Endothelial cell of umbilical vein (primary cell): ENCODE results near the gene PFDN1. TPM values are rescaled to one million over a fixed set of nuclear protein-coding genes. Genes with fewer than 3 reads are reported as not detected.

Source experiments
- BruUV-seq: library from RNA; stranded (reverse); fragments of 400-500 nt; replicated peaks from 2 replicates; lab custom pipeline; 2021; lab: Mats Ljungman, UMichigan
- CTCF ChIA-PET: fragments of 300-600, 350-600 bp; sonication (Branson Sonifier 250); formaldehyde crosslinking; loops from one replicate; lab custom pipeline; 2021; ENCODE audit warnings: antibody characterized with exemption, inconsistent platforms; lab: Charles Lee
- POLR2A ChIA-PET: fragments of 300-600, 350-600 bp; sonication (Branson Sonifier 250); formaldehyde crosslinking; loops from one replicate; lab custom pipeline; 2021; ENCODE audit warnings: antibody characterized with exemption, inconsistent platforms; lab: Charles Lee
- DNase-seq: peaks from one replicate; pipeline ENCODE4 v3.0.0-alpha.2; 2011; ENCODE audit warnings: low read depth, low spot score
- FAIRE-seq: peaks from 2 replicates; lab custom pipeline; 2011; peaks lifted over from hg19 to GRCh38; lab: Jason Lieb, UNC
- H2AFZ ChIP-seq: 2 replicates; pipeline ENCODE4 v1.6.0; 2012; ENCODE audit warnings: low read depth, low read length, control low read depth, inconsistent platforms
- H3K27ac ChIP-seq: 2 replicates; pipeline ENCODE4 v1.5.1; 2011; ENCODE audit warnings: low read depth, mild to moderate bottlenecking, control low read depth, low read length, moderate library complexity; ENCODE audit not compliant: insufficient read depth
- H3K27me3 ChIP-seq, 2 experiments: 2 replicates each; pipeline versions ENCODE4 v1.6.0 to v1.6.1; 2011; ENCODE audit warnings: low read length in 2 of 2, mixed read lengths in 1 of 2; ENCODE audit not compliant: control insufficient read depth in 2 of 2, insufficient read depth in 2 of 2
- H3K36me3 ChIP-seq, 2 experiments: 2 replicates in 1 of 2; 3 replicates in 1 of 2; pipeline ENCODE4 v1.5.1; 2011; ENCODE audit warnings: low read length in 2 of 2, mild to moderate bottlenecking in 1 of 2, moderate library complexity in 1 of 2; ENCODE audit not compliant: control insufficient read depth in 2 of 2, insufficient read depth in 2 of 2; ENCODE audit errors: extremely low read depth in 1 of 2
- H3K4me1 ChIP-seq: 3 replicates; pipeline ENCODE4 v1.5.1; 2011; ENCODE audit warnings: mild to moderate bottlenecking, low read length; ENCODE audit not compliant: control insufficient read depth, insufficient read depth; ENCODE audit errors: extremely low read depth
- H3K4me2 ChIP-seq: 2 replicates; pipeline ENCODE4 v1.6.1; 2011; ENCODE audit warnings: low read length, control low read depth, mixed read lengths; ENCODE audit not compliant: insufficient read depth
- H3K4me3 ChIP-seq, 3 experiments: fragments of 200-600 bp in 1 of 3; sonication (generic), shearing (Covaris generic) in 1 of 3; replicated peaks in 1 of 3; 2 replicates each; pipeline ENCODE4 v1.5.1; 2011 to 2016; ENCODE audit warnings: control low read depth in 3 of 3, low read length in 3 of 3, mild to moderate bottlenecking in 2 of 3, inconsistent platforms in 1 of 3, low read depth in 1 of 3, moderate library complexity in 1 of 3; ENCODE audit not compliant: insufficient read depth in 1 of 3
- H3K79me2 ChIP-seq: 2 replicates; pipeline ENCODE4 v1.6.0; 2012; ENCODE audit warnings: low read length, inconsistent platforms; ENCODE audit not compliant: control insufficient read depth, insufficient read depth
- H3K9ac ChIP-seq: replicated peaks from 2 replicates; pipeline ENCODE3; 2011; ENCODE audit warnings: low read length, control low read depth; ENCODE audit not compliant: insufficient read depth; ENCODE audit errors: extremely low read depth
- H3K9me1 ChIP-seq: replicated peaks from 3 replicates; pipeline ENCODE4 v1.6.0; 2011; ENCODE audit warnings: mild to moderate bottlenecking, low read length; ENCODE audit not compliant: control insufficient read depth, insufficient read depth; ENCODE audit errors: extremely low read depth
- H3K9me3 ChIP-seq: replicated peaks from 2 replicates; pipeline ENCODE4 v1.5.1; 2012; ENCODE audit warnings: low read length, inconsistent platforms; ENCODE audit not compliant: control insufficient read depth, insufficient read depth
- H4K20me1 ChIP-seq: replicated peaks from 2 replicates; pipeline ENCODE3; 2011; ENCODE audit warnings: mild to moderate bottlenecking, low read length; ENCODE audit not compliant: control insufficient read depth, insufficient read depth; ENCODE audit errors: extremely low read depth
- CTCF ChIP-seq, 2 donors: IDR thresholded peaks; 1 replicate in 1 of 2; 2 replicates in 1 of 2; pipeline ENCODE4 v1.5.1; 2011; ENCODE audit warnings: low read length in 2 of 2, mild to moderate bottlenecking in 2 of 2, moderate library complexity in 2 of 2, control low read depth in 1 of 2, inconsistent platforms in 1 of 2, low read depth in 1 of 2; ENCODE audit not compliant: insufficient read depth in 1 of 2; ENCODE audit errors: extremely low read depth in 1 of 2
- FOS ChIP-seq: IDR thresholded peaks from 2 replicates; pipeline ENCODE4 v1.6.1; 2011; ENCODE audit warnings: mild to moderate bottlenecking, low read length, moderate library complexity, borderline replicate concordance; ENCODE audit not compliant: insufficient read depth
- GATA2 ChIP-seq: IDR thresholded peaks from 2 replicates; pipeline ENCODE4 v1.7.0; 2011; ENCODE audit warnings: low read depth, mild to moderate bottlenecking, moderate library complexity, mixed read lengths, low read length; ENCODE audit not compliant: insufficient read length, insufficient read depth
- JUN ChIP-seq: IDR thresholded peaks from 2 replicates; pipeline ENCODE4 v1.6.1; 2011; ENCODE audit warnings: borderline replicate concordance, low read depth; ENCODE audit not compliant: insufficient read length, insufficient read depth
- MAX ChIP-seq: IDR thresholded peaks from 2 replicates; pipeline ENCODE4 v1.6.1; 2011; ENCODE audit not compliant: insufficient read depth, insufficient read length
- MYC ChIP-seq: IDR thresholded peaks from one replicate; pipeline ENCODE4 v1.6.1; 2011; ENCODE audit warnings: mild to moderate bottlenecking, low read depth, low read length
- POLR2A ChIP-seq: IDR thresholded peaks from 2 replicates; pipeline ENCODE4 v1.6.1; 2012; ENCODE audit warnings: low read depth, mild to moderate bottlenecking, control low read depth, low read length
- dilution Hi-C: fragments of 300-500 bp; cut with MboI; formaldehyde crosslinking; loops from one replicate; pipeline ENCODE4 v1.15.0; 2019; ENCODE audit warnings: low sequenced_read_pairs; ENCODE audit not compliant: extremely low pct_ligation_motif_present
- intact Hi-C: fragments of 100-400 bp; cut with micrococcal nuclease; formaldehyde crosslinking; loops from one replicate; pipeline ENCODE4 v1.10.0; 2022
- polyA plus RNA-seq, 4 experiments: library from polyadenylated mRNA; depleted of rRNA in 3 of 4; stranded (reverse) in 3 of 4; unstranded in 1 of 4; fragments of >200 nt; gene quantifications; 2 replicates each; pipeline versions ENCODE4 v1.2.1 to v1.2.3, GENCODE V29; 2011 to 2012; ENCODE audit warnings: missing spikeins in 1 of 4
- total RNA-seq: library from RNA; stranded (reverse); gene quantifications from 2 replicates; pipeline ENCODE4 v1.2.3, GENCODE V29; 2021

PFDN1 gene
- total and polyA plus RNA-seq, 2 donors (not counting 3 experiments of a cell fraction or from before 2014, with no cell fraction given), result 107 to 158 TPM

GRCh38 chr5:140208065-140208464 is 94.8 kb downstream of the PFDN1 start:
- H2AFZ ChIP-seq, result no peak overlapping the region
- intact Hi-C loops, result no loop called here
- H3K4me1 ChIP-seq, result peaks cover 14% of the 10 kb centered on the region
- BruUV-seq, result no TSS peak
- H3K27me3 ChIP-seq, result no peaks in the 10 kb centered on the region
- DNase-seq, result no peak
- ChIA-PET POLR2A (no interaction called here), CTCF (no interaction called here)
- no peak overlapping the region for H3K4me3 ChIP-seq
- H3K79me2 ChIP-seq, result no peaks in the 10 kb centered on the region
- no peak overlapping the region for H3K9ac ChIP-seq
- TF ChIP-seq MAX (no peak), GATA2 (no peak), JUN (no peak), FOS (no peak), CTCF (IDR thresholded peaks at IDR 0.05; ENCODE audit: extremely low read depth in 1 of 2, insufficient read depth in 1 of 2, low read depth in 1 of 2, low read length in 2 of 2) (no peak), POLR2A (no peak), MYC (no peak)
- H3K27ac ChIP-seq, result no peak overlapping the region
- no peaks in the 10 kb centered on the region for H3K9me1 ChIP-seq
- no peaks in the 10 kb centered on the region for H4K20me1 ChIP-seq
- dilution Hi-C loops, result no loop called here
- FAIRE-seq, result no peak
- H3K9me3 ChIP-seq, result no peaks in the 10 kb centered on the region
- H3K36me3 ChIP-seq, result no peaks in the 10 kb centered on the region
- H3K4me2 ChIP-seq, result no peak overlapping the region
